Neural cell (in vitro differentiated cells): ENCODE data around the gene PHACTR1. TPM values are rescaled to one million over a fixed set of nuclear protein-coding genes. Genes with fewer than 3 reads are reported as not detected.

Experiments used
- H2AFZ ChIP-seq: fragments of 200-600, 300-800 bp; sonication (generic), shearing (Covaris generic); 2 replicates; pipeline ENCODE4 v1.6.0; 2014; ENCODE audit warnings: low read depth, mild to moderate bottlenecking, antibody characterized with exemption, low read length, moderate library complexity
- H3F3A ChIP-seq: fragments of 200-600 bp; shearing (Covaris generic); 2 replicates; pipeline ENCODE4 v1.6.1; 2016; ENCODE audit warnings: mild to moderate bottlenecking, moderate library complexity, mixed read lengths, antibody characterized with exemption, low read length; ENCODE audit not compliant: insufficient read depth, poor library complexity, severe bottlenecking
- H3K27ac ChIP-seq: fragments of 200-600, 300-800 bp; sonication (generic), shearing (Covaris generic); 2 replicates; pipeline ENCODE4 v1.5.1; 2014; ENCODE audit warnings: mild to moderate bottlenecking, low read length, moderate library complexity
- H3K27me3 ChIP-seq: fragments of 300-800, 200-600 bp; sonication (generic), shearing (Covaris generic); 2 replicates; pipeline ENCODE4 v1.6.0; 2014; ENCODE audit warnings: mild to moderate bottlenecking, low read depth, low read length, moderate library complexity; ENCODE audit not compliant: insufficient read depth
- H3K36me3 ChIP-seq: fragments of 300-800, 200-600 bp; sonication (generic), shearing (Covaris generic); 2 replicates; pipeline ENCODE4 v1.5.1; 2014; ENCODE audit warnings: mild to moderate bottlenecking, antibody characterized with exemption, low read length, moderate library complexity; ENCODE audit not compliant: insufficient read depth
- H3K4me2 ChIP-seq: fragments of 300-800, 200-600 bp; sonication (generic), shearing (Covaris generic); 2 replicates; pipeline ENCODE4 v1.6.0; 2014; ENCODE audit warnings: mild to moderate bottlenecking, low read length
- H3K4me3 ChIP-seq: fragments of 300-800, 200-600 bp; sonication (generic), shearing (Covaris generic); 2 replicates; pipeline ENCODE4 v1.5.1; 2014; ENCODE audit warnings: mild to moderate bottlenecking, low read length, moderate library complexity
- H3K79me2 ChIP-seq: fragments of 200-600 bp; shearing (Covaris generic); replicated peaks from 2 replicates; pipeline ENCODE4 v1.6.0; 2014; ENCODE audit warnings: mild to moderate bottlenecking, low read length, moderate library complexity; ENCODE audit not compliant: insufficient read depth
- H3K9ac ChIP-seq: fragments of 300-800, 200-600 bp; sonication (generic), shearing (Covaris generic); 2 replicates; pipeline ENCODE4 v1.6.1; 2016; ENCODE audit warnings: mild to moderate bottlenecking, low read length, mixed read lengths
- H3K9me2 ChIP-seq: fragments of 200-600 bp; shearing (Covaris generic); 2 replicates; pipeline ENCODE4 v1.6.1; 2016; ENCODE audit warnings: mild to moderate bottlenecking, low read length, mixed read lengths; ENCODE audit not compliant: insufficient read depth
- H3K9me3 ChIP-seq: fragments of 200-600, 300-800 bp; sonication (generic), shearing (Covaris generic); 2 replicates; pipeline ENCODE4 v1.6.1; 2016; ENCODE audit warnings: mild to moderate bottlenecking, mixed run types, low read length, moderate library complexity, mixed read lengths
- H4K20me1 ChIP-seq: fragments of 200-600 bp; shearing (Covaris generic); 2 replicates; pipeline ENCODE4 v1.6.1; 2016; ENCODE audit warnings: mild to moderate bottlenecking, mixed run types; ENCODE audit not compliant: insufficient read depth
- CTCF ChIP-seq: fragments of 450-650 bp; IDR thresholded peaks from 2 replicates; pipeline ENCODE4 v1.5.1; 2014; ENCODE audit warnings: antibody characterized with exemption, mild to moderate bottlenecking, moderate library complexity; ENCODE audit not compliant: poor library complexity, severe bottlenecking
- EP300 ChIP-seq: fragments of 450-650 bp; conservative IDR thresholded peaks from 2 replicates; pipeline ENCODE4 v1.6.1; 2014; ENCODE audit warnings: antibody characterized with exemption, mild to moderate bottlenecking, moderate library complexity; ENCODE audit not compliant: poor library complexity, severe bottlenecking
- EZH2 ChIP-seq: fragments of 200-600, 300-800 bp; shearing (Covaris generic), sonication (generic); IDR thresholded peaks from 2 replicates; pipeline ENCODE4 v1.6.1; 2014; ENCODE audit warnings: antibody characterized with exemption, low read length, borderline replicate concordance, mild to moderate bottlenecking; ENCODE audit not compliant: insufficient read depth, poor library complexity, severe bottlenecking
- MXI1 ChIP-seq: fragments of 450-650 bp; conservative IDR thresholded peaks from 2 replicates; pipeline ENCODE4 v1.6.1; 2014; ENCODE audit warnings: antibody characterized with exemption, mild to moderate bottlenecking; ENCODE audit not compliant: poor library complexity, severe bottlenecking
- POLR2AphosphoS5 ChIP-seq: IDR thresholded peaks from 2 replicates; pipeline ENCODE4 v1.6.1; 2012
- RAD21 ChIP-seq: fragments of 450-650 bp; conservative IDR thresholded peaks from 2 replicates; pipeline ENCODE4 v1.6.1; 2014; ENCODE audit warnings: antibody characterized with exemption, mild to moderate bottlenecking, moderate library complexity
- REST ChIP-seq: IDR thresholded peaks from 2 replicates; pipeline ENCODE4 v1.6.1; 2012; ENCODE audit warnings: borderline replicate concordance
- SMC3 ChIP-seq: fragments of 450-650 bp; conservative IDR thresholded peaks from 2 replicates; pipeline ENCODE4 v1.6.1; 2014; ENCODE audit warnings: antibody characterized with exemption, mild to moderate bottlenecking, moderate library complexity; ENCODE audit not compliant: poor library complexity
- TAF1 ChIP-seq: IDR thresholded peaks from 2 replicates; pipeline ENCODE4 v1.6.1; 2012; ENCODE audit warnings: low read depth
- polyA plus RNA-seq: library from polyadenylated mRNA; depleted of rRNA; stranded (reverse); fragments of >200 nt; gene quantifications from 2 replicates; pipeline ENCODE4 v1.2.3, GENCODE V29; 2014

The PHACTR1 gene
- polyA plus RNA-seq, 1 donor from 2014 or later = 7.8 TPM

- Histone ChIP-seq H3K36me3 (peaks cover 18% of the 10 kb centered on the region), H3K9me3 (no peaks in the 10 kb centered on the region), H3K27ac (no peak overlapping the region), H3K9ac (no peak overlapping the region), H3K9me2 (no peaks in the 10 kb centered on the region), H3F3A (no peaks in the 10 kb centered on the region), H4K20me1 (no peaks in the 10 kb centered on the region), H3K4me2 (no peak overlapping the region), H3K27me3 (no peaks in the 10 kb centered on the region), H3K4me3 (no peak overlapping the region), H2AFZ (no peak overlapping the region), H3K79me2 (no peaks in the 10 kb centered on the region)
- TF ChIP-seq TAF1 = no peak
- TF ChIP-seq REST = no peak
- no peak for TF ChIP-seq CTCF
- TF ChIP-seq POLR2AphosphoS5 = no peak
- TF ChIP-seq MXI1 = no peak
- TF ChIP-seq EP300 = no peak
- TF ChIP-seq RAD21 = no peak
- TF ChIP-seq SMC3 = no peak
- TF ChIP-seq EZH2 = no peak
Observed at GRCh38 chr6:13299403-13299821, 582.8 kb downstream of the PHACTR1 start.

- Histone ChIP-seq H4K20me1 (no peaks in the 10 kb centered on the region), H3K36me3 (peaks cover 15% of the 10 kb centered on the region), H2AFZ (no peak overlapping the region), H3K4me2 (no peak overlapping the region), H3K9me3 (no peaks in the 10 kb centered on the region), H3K4me3 (no peak overlapping the region), H3K27ac (no peak overlapping the region), H3K27me3 (no peaks in the 10 kb centered on the region), H3F3A (no peaks in the 10 kb centered on the region), H3K9ac (no peak overlapping the region), H3K9me2 (no peaks in the 10 kb centered on the region), H3K79me2 (no peaks in the 10 kb centered on the region)
- no peak for TF ChIP-seq EP300
- TF ChIP-seq RAD21 = no peak
- no peak for TF ChIP-seq POLR2AphosphoS5
- TF ChIP-seq CTCF = no peak
- no peak for TF ChIP-seq SMC3
- no peak for TF ChIP-seq EZH2
- TF ChIP-seq REST = no peak
- TF ChIP-seq TAF1 = no peak
- no peak for TF ChIP-seq MXI1
Observed at GRCh38 chr6:13299918-13300317, 583.4 kb downstream of the PHACTR1 start.
